Tibial nerve (tissue), 4 donors: ENCODE results near the gene DDX21. TPM values are rescaled to one million over a fixed set of nuclear protein-coding genes. Genes with fewer than 3 reads are reported as not detected.
"Not testable (repeated sequence)": the region's sequence is repeated elsewhere in the genome, so short reads cannot be mapped to it uniquely, and the experiment has no call there.

ENCODE experiments used
- DNase-seq, 2 donors: peaks; one replicate each; pipeline ENCODE4 v3.0.0-alpha.2; 2019; ENCODE audit warnings: low spot score in 2 of 2
- H3K27ac ChIP-seq, 4 donors: fragments of 200-600 bp; sonication (generic) in 3 of 4; one replicate each; pipeline ENCODE4 v1.5.1; 2017 to 2019; ENCODE audit warnings: mild to moderate bottlenecking in 1 of 4
- H3K27me3 ChIP-seq, 2 donors: fragments of 200-600 bp; sonication (generic) in 1 of 2; one replicate each; pipeline versions ENCODE4 v1.5.1 to v1.6.0; 2017 to 2019
- H3K36me3 ChIP-seq, 3 donors: fragments of 200-600 bp; sonication (generic); one replicate each; pipeline ENCODE4 v1.5.1; 2018 to 2019
- H3K4me1 ChIP-seq, 4 donors: fragments of 200-600 bp; sonication (generic) in 3 of 4; one replicate each; pipeline ENCODE4 v1.5.1; 2017 to 2019
- H3K4me3 ChIP-seq, 4 donors: fragments of 200-600 bp; sonication (generic) in 3 of 4; one replicate each; pipeline ENCODE4 v1.5.1; 2017 to 2019; ENCODE audit warnings: mild to moderate bottlenecking in 1 of 4, moderate library complexity in 1 of 4
- H3K9me3 ChIP-seq, 4 donors: fragments of 200-600 bp; sonication (generic) in 3 of 4; one replicate each; pipeline ENCODE4 v1.5.1; 2017 to 2019
- EP300 ChIP-seq, 2 donors: sonication (generic); formaldehyde crosslinking; IDR thresholded peaks; one replicate each; pipeline ENCODE4 v1.6.1; 2017; ENCODE audit warnings: antibody characterized with exemption in 2 of 2, mild to moderate bottlenecking in 1 of 2
- POLR2A ChIP-seq, 2 donors: fragments of 450-650 bp; IDR thresholded peaks; one replicate each; pipeline ENCODE4 v1.6.1; 2017; ENCODE audit warnings: antibody characterized with exemption in 2 of 2, mild to moderate bottlenecking in 2 of 2, moderate library complexity in 2 of 2
- WGBS, 2 donors: methylation state at CpG; one replicate each; pipeline ENCODE4 v1.1.5; 2018; 5-methylcytosine and 5-hydroxymethylcytosine counted together
- total RNA-seq, 4 donors: library from RNA; depleted of rRNA; stranded (reverse); fragments of >200 nt; gene quantifications; one replicate each; pipeline ENCODE4 v1.1.0, GENCODE V29; 2016
- TF ChIP-seq, protein P1 (sequence below), 5 experiments: fragments of 200-600 bp in 3 of 5; fragments of 450-650 bp in 2 of 5; sonication (generic) in 3 of 5; IDR thresholded peaks; one replicate each; pipeline ENCODE4 v1.5.1; 2016 to 2019; ENCODE audit warnings: antibody characterized with exemption in 5 of 5, mild to moderate bottlenecking in 3 of 5, moderate library complexity in 2 of 5

DDX21 gene
- total RNA-seq, 4 donors from 2014 or later: 39.3 to 49.5 (median 41.1) TPM

DNA sequence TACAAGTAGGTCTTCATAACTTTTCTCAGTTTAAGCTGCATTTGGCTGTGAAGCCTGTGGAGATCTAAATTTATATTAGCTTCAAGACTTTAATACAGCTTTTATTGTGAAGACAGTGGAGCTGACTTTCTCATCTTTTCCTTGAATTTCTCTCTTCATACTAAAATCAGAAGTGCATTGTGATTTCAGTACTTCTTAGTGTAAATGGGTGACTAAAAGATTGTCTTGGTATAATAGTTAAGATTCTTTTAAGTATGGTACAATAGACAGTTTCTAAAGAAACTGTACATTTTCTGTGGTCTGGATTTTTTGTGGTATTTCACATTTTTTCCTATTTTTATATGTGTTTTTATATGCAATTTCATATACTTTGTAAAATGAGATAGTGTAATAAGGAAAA lies 21.0 kb upstream of the DDX21 start:
- H3K9me3 ChIP-seq: no peaks in the 10 kb centered on the region
- no peak for TF ChIP-seq POLR2A (IDR thresholded peaks at IDR 0.05)
- TF ChIP-seq, protein P1, sequence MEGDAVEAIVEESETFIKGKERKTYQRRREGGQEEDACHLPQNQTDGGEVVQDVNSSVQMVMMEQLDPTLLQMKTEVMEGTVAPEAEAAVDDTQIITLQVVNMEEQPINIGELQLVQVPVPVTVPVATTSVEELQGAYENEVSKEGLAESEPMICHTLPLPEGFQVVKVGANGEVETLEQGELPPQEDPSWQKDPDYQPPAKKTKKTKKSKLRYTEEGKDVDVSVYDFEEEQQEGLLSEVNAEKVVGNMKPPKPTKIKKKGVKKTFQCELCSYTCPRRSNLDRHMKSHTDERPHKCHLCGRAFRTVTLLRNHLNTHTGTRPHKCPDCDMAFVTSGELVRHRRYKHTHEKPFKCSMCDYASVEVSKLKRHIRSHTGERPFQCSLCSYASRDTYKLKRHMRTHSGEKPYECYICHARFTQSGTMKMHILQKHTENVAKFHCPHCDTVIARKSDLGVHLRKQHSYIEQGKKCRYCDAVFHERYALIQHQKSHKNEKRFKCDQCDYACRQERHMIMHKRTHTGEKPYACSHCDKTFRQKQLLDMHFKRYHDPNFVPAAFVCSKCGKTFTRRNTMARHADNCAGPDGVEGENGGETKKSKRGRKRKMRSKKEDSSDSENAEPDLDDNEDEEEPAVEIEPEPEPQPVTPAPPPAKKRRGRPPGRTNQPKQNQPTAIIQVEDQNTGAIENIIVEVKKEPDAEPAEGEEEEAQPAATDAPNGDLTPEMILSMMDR (IDR thresholded peaks at IDR 0.05): no peak
- no peak for TF ChIP-seq EP300 (IDR thresholded peaks at IDR 0.05)
- H3K36me3 ChIP-seq: peaks cover 0 to 76% (median 0%) of the 10 kb centered on the region in 3 donors

GRCh38 chr10:68938117-68938516 lies 17.9 kb upstream of the DDX21 start:
- H3K27ac ChIP-seq: no peak overlapping the region
- 72 to 79% methylated on average over 2 of the region's 2 CpGs for WGBS, 2 donors
- peaks cover 0 to 76% (median 0%) of the 10 kb centered on the region in 3 donors for H3K36me3 ChIP-seq
- no peaks in the 10 kb centered on the region for H3K9me3 ChIP-seq
- TF ChIP-seq, protein P1 (IDR thresholded peaks at IDR 0.05): no peak
- TF ChIP-seq POLR2A (IDR thresholded peaks at IDR 0.05) (no peak), EP300 (IDR thresholded peaks at IDR 0.05) (no peak)
- no peaks in the 10 kb centered on the region for H3K4me1 ChIP-seq
- no peak overlapping the region for H3K4me3 ChIP-seq
- no peak for DNase-seq
- no peaks in the 10 kb centered on the region for H3K27me3 ChIP-seq

More for the DNA sequence above, 21.0 kb upstream of the DDX21 start:
- H3K27me3 ChIP-seq: no peaks in the 10 kb centered on the region
- no peak overlapping the region for H3K27ac ChIP-seq
- no peaks in the 10 kb centered on the region for H3K4me1 ChIP-seq
- no peak overlapping the region for H3K4me3 ChIP-seq
- DNase-seq: no peak

DNA sequence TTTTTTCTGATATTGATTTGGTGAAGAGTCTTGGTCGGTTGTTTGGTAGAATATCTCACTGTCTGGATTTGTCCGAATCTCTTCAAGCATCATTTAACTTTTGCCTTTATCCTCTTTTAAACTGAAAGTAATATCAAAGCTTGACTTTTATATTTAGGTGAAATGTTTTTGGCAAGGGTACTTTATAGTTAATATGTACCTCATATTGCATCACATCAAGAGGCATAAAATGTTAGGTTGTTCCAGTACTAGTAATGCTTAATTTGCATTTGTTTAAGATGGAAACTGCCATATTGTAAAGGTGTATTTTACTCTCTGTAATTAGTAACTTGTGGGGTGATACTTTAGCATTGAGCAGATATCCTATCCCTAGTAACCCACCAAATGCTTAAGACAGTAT lies 17.1 kb upstream of the DDX21 start:
- Histone ChIP-seq H3K27me3 (no peaks in the 10 kb centered on the region), H3K4me3 (no peak overlapping the region), H3K27ac (no peak overlapping the region), H3K9me3 (no peaks in the 10 kb centered on the region), H3K4me1 (no peaks in the 10 kb centered on the region), H3K36me3 (peaks cover 0 to 80% (median 6%) of the 10 kb centered on the region in 3 donors)
- TF ChIP-seq, protein P1 (IDR thresholded peaks at IDR 0.05): no peak
- TF ChIP-seq EP300 (IDR thresholded peaks at IDR 0.05) (no peak), POLR2A (IDR thresholded peaks at IDR 0.05) (no peak)
- 90 to 91% methylated on average over 2 of the region's 2 CpGs for WGBS, 2 donors
- DNase-seq: no peak

DNA sequence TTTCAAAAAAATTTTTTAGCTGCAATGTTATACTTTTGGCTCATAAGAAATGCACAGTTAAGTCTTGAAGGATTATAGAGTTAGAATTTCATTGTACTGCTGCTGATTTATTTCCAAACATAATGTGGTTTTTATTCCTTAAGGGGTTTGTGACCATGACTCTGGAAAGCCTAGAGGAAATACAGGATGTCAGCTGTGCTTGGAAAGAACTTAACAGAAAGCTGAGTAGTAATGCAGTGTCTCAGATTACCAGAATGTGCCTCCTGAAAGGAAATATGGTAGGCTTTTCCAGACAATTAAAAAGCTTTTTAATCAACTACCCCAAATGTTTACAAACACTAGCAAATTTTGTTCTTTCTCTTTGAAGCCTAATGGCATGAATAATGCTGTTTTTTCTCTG lies 15.1 kb upstream of the DDX21 start:
- H3K4me3 ChIP-seq, DNase-seq, H3K9me3 ChIP-seq, H3K4me1 ChIP-seq, H3K27ac ChIP-seq, H3K27me3 ChIP-seq: not testable (repeated sequence)
- H3K36me3 ChIP-seq: peaks cover 0 to 82% (median 12%) of the 10 kb centered on the region in 3 donors

- no peak overlapping the region for H3K27ac ChIP-seq
- peaks cover 0 to 12% (median 3%) of the 10 kb centered on the region in 4 donors for H3K4me1 ChIP-seq
- no peak for DNase-seq
- H3K4me3 ChIP-seq: no peak overlapping the region
- H3K27me3 ChIP-seq: no peaks in the 10 kb centered on the region
- TF ChIP-seq, protein P1 (IDR thresholded peaks at IDR 0.05): no peak
- no peak for TF ChIP-seq EP300 (IDR thresholded peaks at IDR 0.05)
- H3K9me3 ChIP-seq: no peaks in the 10 kb centered on the region
- H3K36me3 ChIP-seq: peaks cover 8 to 61% (median 9%) of the 10 kb centered on the region in 3 donors
- WGBS, 2 donors: 92 to 95% methylated on average over 3 of the region's 3 CpGs
Observed at GRCh38 chr10:68950598-68950997, 5.4 kb upstream of the DDX21 start.

GRCh38 chr10:68954904-68955303 lies 1.1 kb upstream of the DDX21 start:
- no peak for TF ChIP-seq POLR2A (IDR thresholded peaks at IDR 0.05)
- Histone ChIP-seq H3K4me3 (peak overlapping the region in 1 of 4 donors; percentile 98), H3K36me3 (peaks cover 0 to 23% (median 3%) of the 10 kb centered on the region in 3 donors), H3K4me1 (peaks cover 0 to 36% (median 8%) of the 10 kb centered on the region in 4 donors), H3K27ac (peak overlapping the region in 1 of 4 donors; percentile 94), H3K9me3 (no peaks in the 10 kb centered on the region), H3K27me3 (no peaks in the 10 kb centered on the region)
- WGBS, 2 donors: 89 to 92% methylated on average over 12 of the region's 12 CpGs
- DNase-seq: no peak
